GM12878 (cell line): ENCODE data around the gene SERTAD2. TPM values are rescaled to one million over a fixed set of nuclear protein-coding genes. Genes with fewer than 3 reads are reported as not detected.
A peak's percentile ranks its signal among the peaks of the same experiment; 100 is the strongest.

Experiments used
- ATAC-seq: fragments of 200-7000 bp; cut with Tn5 transposase; 3 replicates; pipeline ENCODE4 v1.9.1; 2020; ENCODE audit warnings: mild to moderate bottlenecking, moderate library complexity
- BruUV-seq: library from RNA; stranded (reverse); fragments of 400-500 nt; replicated peaks from 2 replicates; lab custom pipeline; 2021; lab: Mats Ljungman, UMichigan
- CTCF ChIA-PET: fragments of 300-600 bp; sonication (Branson Sonifier 250); formaldehyde crosslinking; extraction: SDS; loops from one replicate; lab custom pipeline; 2021; ENCODE audit warnings: inconsistent platforms; lab: Yijun Ruan, JAX
- POLR2A ChIA-PET: fragments of 350-600 bp; formaldehyde crosslinking; extraction: SDS; loops from one replicate; lab custom pipeline; 2021; ENCODE audit warnings: inconsistent platforms; lab: Charles Lee
- RAD21 ChIA-PET: fragments of 300-600 bp; sonication (Branson Sonifier 250); formaldehyde crosslinking; loops from one replicate; lab custom pipeline; 2023; ENCODE audit warnings: antibody characterized with exemption; ENCODE audit not compliant: unreplicated experiment; lab: Charles Lee
- SMC1A ChIA-PET: fragments of 300-600 bp; sonication (Branson Sonifier 250); formaldehyde crosslinking; loops from one replicate; lab custom pipeline; 2023; ENCODE audit not compliant: unreplicated experiment, uncharacterized antibody; lab: Charles Lee
- DNase-seq: peaks from one replicate; pipeline ENCODE4 v3.0.0-alpha.2; 2011; ENCODE audit warnings: low read depth, low spot score
- FAIRE-seq: peaks from 3 replicates; lab custom pipeline; 2011; peaks lifted over from hg19 to GRCh38; lab: Jason Lieb, UNC
- H2AFZ ChIP-seq: 2 replicates; pipeline ENCODE4 v1.6.0; 2011; ENCODE audit warnings: low read depth, low read length, control low read depth; ENCODE audit not compliant: control insufficient read depth
- H3K27ac ChIP-seq: 2 replicates; pipeline ENCODE4 v1.5.1; 2011; ENCODE audit warnings: control low read depth; ENCODE audit not compliant: control insufficient read depth, insufficient read depth
- H3K27me3 ChIP-seq, 2 experiments: replicated peaks in 1 of 2; 2 replicates each; pipeline versions ENCODE4 v1.6.0 to v1.6.1; 2011; ENCODE audit warnings: low read length in 1 of 2; ENCODE audit not compliant: control insufficient read depth in 2 of 2, insufficient read depth in 2 of 2
- H3K36me3 ChIP-seq, 2 experiments: 2 replicates each; pipeline ENCODE4 v1.5.1; 2011; ENCODE audit warnings: low read length in 1 of 2; ENCODE audit not compliant: control insufficient read depth in 2 of 2, insufficient read depth in 2 of 2
- H3K4me1 ChIP-seq: 2 replicates; pipeline ENCODE4 v1.6.1; 2011; ENCODE audit warnings: mild to moderate bottlenecking, low read length, moderate library complexity, mixed read lengths; ENCODE audit not compliant: control insufficient read depth, insufficient read depth
- H3K4me2 ChIP-seq: 2 replicates; pipeline ENCODE4 v1.6.0; 2011; ENCODE audit warnings: control low read depth; ENCODE audit not compliant: control insufficient read depth, insufficient read depth
- H3K4me3 ChIP-seq: fragments of 200-600 bp; sonication (generic); 2 replicates; pipeline ENCODE4 v1.5.1; 2016
- H3K79me2 ChIP-seq: 2 replicates; pipeline ENCODE4 v1.6.0; 2011; ENCODE audit warnings: low read length; ENCODE audit not compliant: control insufficient read depth, insufficient read depth
- H3K9ac ChIP-seq: 2 replicates; pipeline ENCODE4 v1.8.0; 2011; ENCODE audit warnings: low read length, control low read depth, mixed read lengths; ENCODE audit not compliant: control insufficient read depth, insufficient read depth
- H3K9me3 ChIP-seq: replicated peaks from 3 replicates; pipeline ENCODE4 v1.5.1; 2011; ENCODE audit warnings: mild to moderate bottlenecking, low read length; ENCODE audit not compliant: control insufficient read depth, insufficient read depth
- H4K20me1 ChIP-seq: 2 replicates; pipeline ENCODE4 v1.6.0; 2011; ENCODE audit not compliant: control insufficient read depth, insufficient read depth
- ATF7 ChIP-seq: fragments of 450-650 bp; IDR thresholded peaks from 2 replicates; pipeline ENCODE4 v1.6.1; 2016; ENCODE audit warnings: low read depth, mild to moderate bottlenecking
- EED ChIP-seq: sonication (generic); IDR thresholded peaks from 2 replicates; pipeline ENCODE4 v1.6.1; 2016; ENCODE audit warnings: antibody characterized with exemption, low read depth
- ELK1 ChIP-seq: IDR thresholded peaks from 2 replicates; pipeline ENCODE4 v1.6.1; 2012; ENCODE audit warnings: low read depth, low read length, improper control_type of control experiment
- EP300 ChIP-seq, 2 experiments: fragments of 150-350 bp in 1 of 2; IDR thresholded peaks; 2 replicates each; pipeline ENCODE4 v1.6.1; 2011 to 2012; ENCODE audit warnings: low read depth in 2 of 2, low read length in 2 of 2, borderline replicate concordance in 1 of 2, improper control_type of control experiment in 1 of 2, inconsistent platforms in 1 of 2; ENCODE audit not compliant: control insufficient read depth in 1 of 2
- FOXK2 ChIP-seq: fragments of 450-650 bp; IDR thresholded peaks from 2 replicates; pipeline ENCODE4 v1.6.1; 2017; ENCODE audit warnings: mild to moderate bottlenecking, moderate library complexity
- RUNX3 ChIP-seq: IDR thresholded peaks from 2 replicates; pipeline ENCODE4 v1.6.1; 2012; ENCODE audit warnings: low read length, inconsistent platforms
- SMAD5 ChIP-seq: IDR thresholded peaks from 2 replicates; pipeline ENCODE4 v1.6.1; 2016; ENCODE audit warnings: antibody characterized with exemption, low read depth
- TCF7 ChIP-seq: IDR thresholded peaks from 2 replicates; pipeline ENCODE4 v1.6.1; 2014; ENCODE audit warnings: antibody characterized with exemption, borderline replicate concordance
- ZBTB11 ChIP-seq: fragments of 450-650 bp; formaldehyde crosslinking; IDR thresholded peaks from 2 replicates; pipeline ENCODE4 v1.5.0; 2022; ENCODE audit warnings: mild to moderate bottlenecking, missing genetic modification characterization
- ZSCAN29 ChIP-seq: fragments of 450-650 bp; IDR thresholded peaks from 2 replicates; pipeline ENCODE4 v1.6.1; 2017; ENCODE audit warnings: mild to moderate bottlenecking, moderate library complexity
- WGBS: methylation state at CpG from one replicate; pipeline ENCODE4 v1.1.6; 2016; ENCODE audit warnings: low lambda C conversion rate; ENCODE audit not compliant: insufficient replicate concordance, insufficient coverage; ENCODE audit errors: missing lambda C conversion rate; 5-methylcytosine and 5-hydroxymethylcytosine counted together
- in situ Hi-C: fragments of 300-500 bp; cut with MboI; formaldehyde crosslinking; loops from 9 replicates; pipeline ENCODE4 v1.14.3; 2018; ENCODE audit warnings: mixed read lengths
- intact Hi-C: fragments of 100-400 bp; cut with micrococcal nuclease; formaldehyde crosslinking; loops from one replicate; pipeline ENCODE4 v1.14.2; 2022; ENCODE audit not compliant: unreplicated experiment
- polyA plus RNA-seq, 11 experiments: library from polyadenylated mRNA; depleted of rRNA in 4 of 11; unstranded in 6 of 11; stranded (reverse) in 5 of 11; fragments of >200 nt; fragmentation: Nextera tagmentation in 4 of 11; fragmentation: Illumina TruSeq in 1 of 11; extraction: Ambion mirVana in 4 of 11; extraction: Trizol in 1 of 11; gene quantifications; 1 replicate in 1 of 11; 2 replicates in 10 of 11; pipeline versions ENCODE4 v1.2.1 to v1.2.3, GENCODE V29; 2011 to 2016; ENCODE audit warnings: inconsistent platforms in 2 of 11, missing spikeins in 2 of 11, low read depth in 1 of 11
- total RNA-seq, 4 experiments: library from RNA; depleted of rRNA in 3 of 4; stranded (reverse); fragments of >200 nt in 3 of 4; fragmentation: Illumina TruSeq in 1 of 4; extraction: Trizol in 1 of 4; gene quantifications; 2 replicates each; pipeline versions ENCODE4 v1.2.1 to v1.2.3, GENCODE V29; 2013 to 2021

Gene SERTAD2
- total and polyA plus RNA-seq, 10 of the 15 experiments (the other 5 are each of a cell fraction or from before 2014, with no cell fraction given), result 7.9 to 28.7 (median 20.1) TPM

- ATAC-seq (no peak), FAIRE-seq (no peak), DNase-seq (no peak)
- Histone ChIP-seq H4K20me1 (no peaks in the 10 kb centered on the region), H3K27ac (no peak overlapping the region), H3K4me3 (no peak overlapping the region), H3K4me1 (peaks cover 12% of the 10 kb centered on the region), H3K79me2 (no peaks in the 10 kb centered on the region), H3K36me3 (no peaks in the 10 kb centered on the region), H3K9ac (no peak overlapping the region), H3K27me3 (no peaks in the 10 kb centered on the region), H3K4me2 (0 out of 2 replicates have a peak overlapping the region, but pooled peaks have one; percentile 19), H3K9me3 (no peaks in the 10 kb centered on the region), H2AFZ (no peak overlapping the region; the same call in 1 of the 2 replicates)
- intact Hi-C loops (no loop called here), in situ Hi-C loops (no loop called here)
- no TSS peak for BruUV-seq
- TF ChIP-seq ZSCAN29, result no peak
- peak; percentile 65; the same call in 1 of the 2 replicates for TF ChIP-seq RUNX3
- ChIA-PET POLR2A (interaction anchor here (1.4 kb wide), 1 partner anchor 8 kb away, joined by 3 read pairs; no protein-coding TSS in a partner anchor), RAD21 (no interaction called here), SMC1A (interaction anchor here (0.8 to 2.0 kb wide), 3 partner anchors 26 to 218 kb away, joined by 4 to 6 read pairs (median 4); no protein-coding TSS in a partner anchor), CTCF (interaction anchor here (1.0 to 2.6 kb wide), 2 partner anchors 26 to 451 kb away, joined by 7 read pairs; no protein-coding TSS in a partner anchor)
- 64% methylated on average over 7 of the region's 7 CpGs for WGBS
Measured at GRCh38 chr2:64613276-64613675, 40.4 kb downstream of the SERTAD2 start.

- no peak for ATAC-seq
- DNase-seq, result no peak
- 30% methylated on average over 5 of the region's 5 CpGs for WGBS
- no peak for TF ChIP-seq FOXK2
- no peak for TF ChIP-seq SMAD5
- TF ChIP-seq ZBTB11 (CRISPR knock-in tag), result no peak
- no peak for TF ChIP-seq EED
- TF ChIP-seq TCF7, result no peak
- TF ChIP-seq ATF7, result no peak
- no peak for TF ChIP-seq EP300 (IDR thresholded peaks at IDR 0.05; ENCODE audit: borderline replicate concordance in 1 of 2, control insufficient read depth in 1 of 2, low read depth in 2 of 2, low read length in 2 of 2)
- TF ChIP-seq ELK1, result no peak
Measured at GRCh38 chr2:64612575-64613195, 41.0 kb downstream of the SERTAD2 start.

More at GRCh38 chr2:64612575-64613195, 41.0 kb downstream of the SERTAD2 start:
- Histone ChIP-seq H3K9ac (no peak overlapping the region), H3K4me3 (no peak overlapping the region), H3K9me3 (no peaks in the 10 kb centered on the region), H3K27me3 (no peaks in the 10 kb centered on the region), H3K36me3 (no peaks in the 10 kb centered on the region), H3K4me1 (peaks cover 18% of the 10 kb centered on the region), H2AFZ (no peak overlapping the region), H4K20me1 (no peaks in the 10 kb centered on the region), H3K79me2 (no peaks in the 10 kb centered on the region), H3K4me2 (no peak overlapping the region), H3K27ac (no peak overlapping the region)
- BruUV-seq, result no TSS peak
- FAIRE-seq, result no peak
- RAD21 ChIA-PET, result no interaction called here
- intact Hi-C loops, result no loop called here
- CTCF ChIA-PET, result interaction anchor here (1.4 kb wide), 1 partner anchor 220 kb away, joined by 4 read pairs; no protein-coding TSS in a partner anchor
- in situ Hi-C loops, result no loop called here
- SMC1A ChIA-PET, result interaction anchor here (2.0 kb wide), 1 partner anchor 219 kb away, joined by 6 read pairs; no protein-coding TSS in a partner anchor
- POLR2A ChIA-PET, result no interaction called here
